ENCODE data around the gene KRT14.
"Not testable (repeated sequence)": the region's sequence is repeated elsewhere in the genome, so short reads cannot be mapped to it uniquely, and the experiment has no call there.

KRT14 gene

DNA sequence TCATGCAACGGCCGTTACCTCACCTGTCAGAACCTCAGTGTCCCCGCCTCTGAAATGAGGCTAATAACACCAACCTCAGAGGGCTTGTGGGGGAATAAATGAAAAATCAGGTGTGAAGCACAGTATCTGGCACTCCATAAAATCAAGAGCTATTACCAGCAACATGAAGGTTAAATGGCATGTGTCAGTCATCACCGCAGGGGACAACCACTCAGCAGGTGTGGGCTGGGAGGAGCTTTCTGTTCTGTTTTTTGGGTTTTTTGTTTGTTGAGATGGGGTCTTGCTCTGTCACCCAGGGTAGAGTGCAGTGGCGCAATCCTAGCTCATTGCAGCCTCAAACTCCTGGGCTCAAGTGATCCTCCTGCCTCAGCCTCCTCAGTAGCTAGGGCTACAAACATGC, 41.8 kb downstream of the KRT14 start:
- no peak for DNase-seq

GRCh38 chr17:41544491-41544892, 42.2 kb downstream of the KRT14 start:
- DNase-seq = no peak

DNA sequence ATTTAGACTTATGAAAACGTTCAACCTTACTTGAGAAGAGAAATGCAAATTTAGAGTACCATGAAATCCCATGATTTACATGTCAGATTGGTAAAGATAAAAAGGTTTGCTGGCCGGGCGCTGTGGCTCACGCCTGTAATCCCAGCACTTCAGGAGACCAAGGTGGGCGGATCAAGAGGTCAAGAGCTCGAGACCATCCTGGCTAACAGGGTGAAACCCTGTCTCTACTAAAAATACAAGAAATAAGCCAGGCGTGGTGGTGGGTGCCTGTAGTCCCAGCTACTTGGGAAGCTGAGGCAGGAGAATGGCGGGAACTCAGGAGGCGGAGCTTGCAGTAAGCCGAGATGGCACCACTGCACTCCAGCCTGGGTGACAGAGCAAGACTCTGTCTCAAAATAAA, 43.9 kb downstream of the KRT14 start:
- not testable (repeated sequence) for DNase-seq

DNA sequence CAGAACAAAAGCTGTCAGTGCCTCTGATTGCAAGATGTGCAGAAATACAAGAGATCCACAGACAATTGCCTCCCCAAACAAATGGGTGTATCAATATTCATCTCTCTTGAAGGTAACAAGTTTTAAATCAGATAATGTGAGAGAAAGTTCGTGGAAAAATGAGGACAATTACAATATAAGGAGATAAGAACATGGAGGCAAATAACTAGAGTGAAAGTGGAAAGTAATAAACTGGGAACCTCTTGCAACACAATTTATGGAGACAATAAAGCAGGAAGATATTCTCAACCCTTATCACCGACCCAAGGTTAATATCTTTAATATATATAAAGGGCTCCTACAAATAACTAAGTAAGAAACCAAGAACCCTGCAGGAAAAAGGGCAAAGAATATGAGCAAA, 44.3 kb downstream of the KRT14 start:
- no peak for DNase-seq

DNA sequence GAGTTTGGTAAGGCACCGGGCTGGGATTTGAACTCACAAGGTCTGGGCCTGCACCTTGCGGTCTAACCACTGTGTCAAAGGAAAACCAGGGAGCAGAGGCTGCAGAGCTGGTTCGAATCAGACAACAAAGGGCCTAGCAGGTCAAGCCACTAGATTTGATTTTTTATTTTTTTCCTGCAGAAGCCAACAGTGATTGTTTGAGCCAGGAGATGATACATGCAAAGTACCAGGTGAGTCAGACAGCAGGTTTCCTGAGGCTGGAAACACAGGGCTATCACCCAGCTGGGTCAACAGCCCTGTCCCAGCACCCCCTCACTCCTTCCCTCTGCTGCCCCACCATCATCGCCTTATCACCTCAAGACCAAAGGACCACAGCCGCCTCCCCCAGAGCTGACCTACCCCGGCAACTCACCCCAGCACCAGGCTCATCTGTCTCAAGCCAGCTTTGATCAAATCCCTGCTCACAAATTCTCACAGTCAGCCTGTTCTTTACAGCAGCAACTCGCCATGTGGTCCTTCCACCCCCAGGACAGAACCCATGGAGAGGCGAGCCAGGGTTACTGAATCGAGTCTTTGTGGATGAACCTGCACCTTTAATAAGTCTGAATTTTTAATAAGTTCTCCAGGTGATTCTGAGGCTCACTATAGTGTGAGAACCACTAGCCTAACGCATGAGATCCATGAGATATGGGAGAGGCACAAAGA, 45.6 kb downstream of the KRT14 start:
- no peak for DNase-seq

- DNase-seq = no peak
Measured at GRCh38 chr17:41539979-41540701, 46.6 kb downstream of the KRT14 start.

GRCh38 chr17:41539071-41539492, 47.6 kb downstream of the KRT14 start:
- DNase-seq = no peak

DNA sequence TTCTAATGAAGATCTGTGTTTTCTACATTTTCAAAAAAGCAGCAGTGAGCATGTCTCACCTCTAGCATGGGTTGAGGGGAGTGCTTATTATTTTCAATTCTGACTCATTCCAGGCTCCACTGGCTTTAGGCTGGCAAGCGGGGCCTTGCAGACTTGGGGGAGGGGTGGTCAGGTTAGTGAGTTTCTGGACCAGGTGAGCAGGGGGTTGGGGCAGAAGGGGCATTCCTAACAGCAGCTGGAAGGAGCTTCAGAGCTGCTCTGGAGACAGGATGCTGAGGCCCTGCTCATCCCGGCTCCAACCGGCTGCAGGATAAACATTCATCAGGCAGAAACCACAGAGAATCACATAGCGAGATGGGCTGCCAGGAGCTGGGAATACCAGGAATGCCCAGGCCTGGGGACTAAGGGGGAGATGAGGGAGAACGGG, 48.1 kb downstream of the KRT14 start:
- DNase-seq = no peak

DNA sequence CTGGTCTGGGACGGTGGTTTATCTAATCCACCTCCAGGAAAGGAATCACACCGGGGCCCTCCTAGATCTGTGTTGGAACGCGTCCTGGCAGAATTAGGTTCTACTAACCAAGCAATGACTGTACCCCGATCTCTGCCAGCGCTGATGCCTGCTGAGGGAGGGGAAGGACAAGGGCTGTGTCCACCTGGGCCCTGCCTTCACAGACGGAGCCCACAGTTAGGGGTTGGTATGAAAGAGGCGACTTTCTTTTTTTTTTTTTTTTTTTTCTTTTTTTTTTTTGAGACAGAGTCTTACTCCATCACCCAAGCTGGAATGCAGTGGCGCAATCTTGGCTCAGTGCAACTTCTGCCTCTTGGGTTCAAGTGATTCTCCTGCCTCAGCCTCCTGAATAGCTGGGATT, 48.7 kb downstream of the KRT14 start:
- DNase-seq = no peak

DNA sequence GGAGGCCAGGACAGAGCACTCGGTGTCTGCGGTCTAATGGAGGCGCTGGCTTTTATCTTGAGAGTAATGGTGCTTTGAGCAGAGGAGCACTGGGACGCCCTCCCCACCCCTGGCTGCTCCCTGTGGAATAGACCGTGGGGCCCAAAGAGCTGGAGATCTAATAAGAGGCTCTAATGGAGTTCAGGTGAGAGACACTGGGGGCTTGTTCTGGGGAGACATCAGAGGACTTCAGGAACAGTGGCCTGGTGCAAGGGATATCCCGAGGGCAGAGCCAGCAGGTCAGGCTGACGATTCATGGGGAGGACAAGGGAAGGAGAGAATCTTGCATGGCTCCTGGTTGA, 49.1 kb downstream of the KRT14 start:
- DNase-seq = no peak

DNA sequence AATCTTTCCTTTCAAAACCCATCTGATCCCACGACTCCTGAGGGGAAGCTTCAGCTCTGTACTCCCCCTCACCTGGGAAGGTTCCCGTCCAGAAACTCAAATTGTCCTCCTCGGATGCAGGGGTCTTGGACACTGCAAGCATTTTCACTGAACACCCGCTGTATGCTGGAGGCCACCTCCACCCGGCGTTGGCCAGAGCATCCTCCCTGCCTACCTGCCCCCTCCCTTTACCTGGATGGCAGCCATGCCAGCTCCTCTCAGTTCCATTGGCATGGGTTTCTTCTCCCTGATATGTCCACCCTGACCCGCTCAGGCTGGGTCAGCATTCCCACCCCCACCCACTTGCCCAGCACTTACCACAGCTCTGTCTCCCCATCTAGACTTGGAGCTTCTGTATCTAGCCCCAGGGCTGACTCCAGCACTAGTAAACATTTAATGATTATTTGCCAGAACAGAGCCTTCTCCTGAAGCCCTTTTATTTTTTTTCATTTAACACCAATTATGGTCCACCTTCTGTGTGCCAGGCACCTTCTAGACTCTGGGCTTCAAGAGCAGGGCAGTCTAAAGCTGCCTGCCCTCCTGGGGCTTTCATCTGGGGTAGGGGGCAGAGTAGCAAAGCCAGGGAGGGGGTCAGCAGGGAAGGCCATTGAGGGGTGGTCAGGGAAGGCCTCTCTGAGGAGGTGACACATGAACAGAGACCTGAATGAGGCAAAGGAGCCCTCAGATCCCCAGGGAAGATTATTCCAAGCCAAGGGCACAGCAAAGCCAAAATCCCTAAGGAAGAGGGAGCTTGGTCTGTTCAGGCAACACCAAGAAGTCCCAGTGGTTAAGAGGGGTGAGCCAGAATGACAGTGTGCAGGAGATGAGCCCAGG, 49.7 kb downstream of the KRT14 start:
- no peak for DNase-seq

DNA sequence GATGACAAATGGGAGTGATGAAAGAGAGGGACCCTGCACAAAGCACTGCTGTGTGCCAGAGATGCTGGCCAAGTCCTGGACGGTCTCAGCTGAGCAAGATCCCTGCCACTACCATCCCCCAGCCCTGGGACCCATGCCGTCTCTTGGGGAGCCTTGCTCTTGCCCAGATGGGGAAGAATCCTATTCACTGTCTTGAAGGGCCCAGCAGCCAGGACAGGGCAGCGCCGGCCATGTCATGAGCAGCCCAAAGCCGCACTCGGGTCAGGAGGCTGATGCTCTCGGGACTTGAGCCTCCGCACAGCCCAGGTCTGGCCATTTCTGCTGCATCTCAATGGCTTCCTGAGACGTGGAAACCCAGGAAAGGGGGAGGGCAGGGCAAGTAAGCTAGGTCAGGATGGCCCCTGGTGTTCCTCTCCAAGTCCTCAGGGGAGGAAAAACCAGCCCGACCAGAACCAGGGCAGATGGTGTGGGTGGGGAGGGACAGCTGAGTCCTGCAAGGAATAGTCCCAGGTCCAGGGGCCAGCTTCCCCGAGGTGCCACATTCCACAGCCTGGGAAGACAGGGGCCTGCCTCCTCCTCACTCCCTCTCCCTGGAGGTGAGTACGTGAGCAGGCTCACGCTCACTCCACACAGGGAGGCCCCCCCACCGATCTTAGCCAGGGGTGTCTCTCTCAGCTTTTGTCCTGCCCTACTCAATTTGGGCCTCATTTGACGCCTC, 50.8 kb downstream of the KRT14 start:
- DNase-seq = no peak

- no peak for DNase-seq
Measured at GRCh38 chr17:41534899-41535546, 51.7 kb downstream of the KRT14 start.

- DNase-seq = no peak
Measured at GRCh38 chr17:41533613-41534012, 53.1 kb downstream of the KRT14 start.

GRCh38 chr17:41532947-41533570, 53.6 kb downstream of the KRT14 start:
- no peak for DNase-seq

All from activated naive CD4-positive, alpha-beta T cell (primary cell).